Esophagus squamous epithelium (tissue), 4 donors: ENCODE data around the gene UBXN1.

Experiments used
- CTCF ChIP-seq, 6 experiments: fragments of 450-650 bp in 4 of 6; fragments of 200-600 bp in 2 of 6; sonication (generic) in 2 of 6; IDR thresholded peaks; one replicate each; pipeline ENCODE4 v1.5.1; 2016 to 2019; ENCODE audit warnings: antibody characterized with exemption in 6 of 6, mild to moderate bottlenecking in 4 of 6, moderate library complexity in 4 of 6
- POLR2A ChIP-seq, 4 donors: fragments of 450-650 bp; IDR thresholded peaks; one replicate each; pipeline ENCODE4 v1.6.1; 2017; ENCODE audit warnings: antibody characterized with exemption in 4 of 4, mild to moderate bottlenecking in 4 of 4, moderate library complexity in 3 of 4

DNA sequence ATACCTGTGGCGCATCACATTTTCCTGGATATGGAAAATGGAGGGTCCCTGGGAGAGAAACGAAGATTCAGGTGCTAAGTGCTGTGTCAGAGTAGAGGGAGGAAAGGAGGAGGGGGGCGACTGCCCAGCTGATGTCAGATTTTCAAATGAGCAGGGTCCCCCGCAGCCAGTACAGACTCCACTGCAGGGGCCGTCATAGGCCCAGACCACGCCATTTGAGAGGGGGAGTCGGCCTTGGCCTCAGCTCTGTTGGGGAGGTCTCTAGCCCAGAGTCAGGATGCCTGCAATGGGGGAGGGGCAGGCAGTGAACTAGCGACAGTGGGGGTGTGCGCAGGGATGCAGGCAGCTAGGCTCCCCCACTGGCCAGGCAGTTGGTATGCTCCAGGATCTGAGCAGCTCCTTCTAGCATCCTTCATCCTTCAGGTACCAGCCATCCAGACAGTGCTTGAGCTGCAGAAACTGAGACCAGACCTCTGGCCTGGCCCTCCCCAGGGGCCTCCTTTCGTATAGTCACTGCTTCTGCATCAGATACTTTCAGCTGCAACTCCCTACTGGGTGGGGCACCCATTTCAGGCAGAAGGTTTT, 28.5 kb upstream of the UBXN1 start, which contains the start of the genes BSCL2 and GNG3:
- TF ChIP-seq CTCF (IDR thresholded peaks at IDR 0.05) (no peak), POLR2A (IDR thresholded peaks at IDR 0.05) (no peak)
